Neural cell (in vitro differentiated cells): ENCODE data around the gene MAPK11. TPM values are rescaled to one million over a fixed set of nuclear protein-coding genes. Genes with fewer than 3 reads are reported as not detected.

Source experiments
- H2AFZ ChIP-seq: fragments of 200-600, 300-800 bp; sonication (generic), shearing (Covaris generic); 2 replicates; pipeline ENCODE4 v1.6.0; 2014; ENCODE audit warnings: low read depth, mild to moderate bottlenecking, antibody characterized with exemption, low read length, moderate library complexity
- H3F3A ChIP-seq: fragments of 200-600 bp; shearing (Covaris generic); 2 replicates; pipeline ENCODE4 v1.6.1; 2016; ENCODE audit warnings: mild to moderate bottlenecking, moderate library complexity, mixed read lengths, antibody characterized with exemption, low read length; ENCODE audit not compliant: insufficient read depth, poor library complexity, severe bottlenecking
- H3K27ac ChIP-seq: fragments of 200-600, 300-800 bp; sonication (generic), shearing (Covaris generic); 2 replicates; pipeline ENCODE4 v1.5.1; 2014; ENCODE audit warnings: mild to moderate bottlenecking, low read length, moderate library complexity
- H3K27me3 ChIP-seq: fragments of 300-800, 200-600 bp; sonication (generic), shearing (Covaris generic); 2 replicates; pipeline ENCODE4 v1.6.0; 2014; ENCODE audit warnings: mild to moderate bottlenecking, low read depth, low read length, moderate library complexity; ENCODE audit not compliant: insufficient read depth
- H3K36me3 ChIP-seq: fragments of 300-800, 200-600 bp; sonication (generic), shearing (Covaris generic); 2 replicates; pipeline ENCODE4 v1.5.1; 2014; ENCODE audit warnings: mild to moderate bottlenecking, antibody characterized with exemption, low read length, moderate library complexity; ENCODE audit not compliant: insufficient read depth
- H3K4me2 ChIP-seq: fragments of 300-800, 200-600 bp; sonication (generic), shearing (Covaris generic); 2 replicates; pipeline ENCODE4 v1.6.0; 2014; ENCODE audit warnings: mild to moderate bottlenecking, low read length
- H3K4me3 ChIP-seq: fragments of 300-800, 200-600 bp; sonication (generic), shearing (Covaris generic); 2 replicates; pipeline ENCODE4 v1.5.1; 2014; ENCODE audit warnings: mild to moderate bottlenecking, low read length, moderate library complexity
- H3K79me2 ChIP-seq: fragments of 200-600 bp; shearing (Covaris generic); replicated peaks from 2 replicates; pipeline ENCODE4 v1.6.0; 2014; ENCODE audit warnings: mild to moderate bottlenecking, low read length, moderate library complexity; ENCODE audit not compliant: insufficient read depth
- H3K9ac ChIP-seq: fragments of 300-800, 200-600 bp; sonication (generic), shearing (Covaris generic); 2 replicates; pipeline ENCODE4 v1.6.1; 2016; ENCODE audit warnings: mild to moderate bottlenecking, low read length, mixed read lengths
- H3K9me2 ChIP-seq: fragments of 200-600 bp; shearing (Covaris generic); 2 replicates; pipeline ENCODE4 v1.6.1; 2016; ENCODE audit warnings: mild to moderate bottlenecking, low read length, mixed read lengths; ENCODE audit not compliant: insufficient read depth
- H3K9me3 ChIP-seq: fragments of 200-600, 300-800 bp; sonication (generic), shearing (Covaris generic); 2 replicates; pipeline ENCODE4 v1.6.1; 2016; ENCODE audit warnings: mild to moderate bottlenecking, mixed run types, low read length, moderate library complexity, mixed read lengths
- H4K20me1 ChIP-seq: fragments of 200-600 bp; shearing (Covaris generic); 2 replicates; pipeline ENCODE4 v1.6.1; 2016; ENCODE audit warnings: mild to moderate bottlenecking, mixed run types; ENCODE audit not compliant: insufficient read depth
- EP300 ChIP-seq: fragments of 450-650 bp; conservative IDR thresholded peaks from 2 replicates; pipeline ENCODE4 v1.6.1; 2014; ENCODE audit warnings: antibody characterized with exemption, mild to moderate bottlenecking, moderate library complexity; ENCODE audit not compliant: poor library complexity, severe bottlenecking
- EZH2 ChIP-seq: fragments of 200-600, 300-800 bp; shearing (Covaris generic), sonication (generic); IDR thresholded peaks from 2 replicates; pipeline ENCODE4 v1.6.1; 2014; ENCODE audit warnings: antibody characterized with exemption, low read length, borderline replicate concordance, mild to moderate bottlenecking; ENCODE audit not compliant: insufficient read depth, poor library complexity, severe bottlenecking
- MXI1 ChIP-seq: fragments of 450-650 bp; conservative IDR thresholded peaks from 2 replicates; pipeline ENCODE4 v1.6.1; 2014; ENCODE audit warnings: antibody characterized with exemption, mild to moderate bottlenecking; ENCODE audit not compliant: poor library complexity, severe bottlenecking
- POLR2AphosphoS5 ChIP-seq: IDR thresholded peaks from 2 replicates; pipeline ENCODE4 v1.6.1; 2012
- RAD21 ChIP-seq: fragments of 450-650 bp; conservative IDR thresholded peaks from 2 replicates; pipeline ENCODE4 v1.6.1; 2014; ENCODE audit warnings: antibody characterized with exemption, mild to moderate bottlenecking, moderate library complexity
- SMC3 ChIP-seq: fragments of 450-650 bp; conservative IDR thresholded peaks from 2 replicates; pipeline ENCODE4 v1.6.1; 2014; ENCODE audit warnings: antibody characterized with exemption, mild to moderate bottlenecking, moderate library complexity; ENCODE audit not compliant: poor library complexity
- TAF1 ChIP-seq: IDR thresholded peaks from 2 replicates; pipeline ENCODE4 v1.6.1; 2012; ENCODE audit warnings: low read depth
- polyA plus RNA-seq: library from polyadenylated mRNA; depleted of rRNA; stranded (reverse); fragments of >200 nt; gene quantifications from 2 replicates; pipeline ENCODE4 v1.2.3, GENCODE V29; 2014
- TF ChIP-seq, protein P1 (sequence below): fragments of 450-650 bp; IDR thresholded peaks from 2 replicates; pipeline ENCODE4 v1.5.1; 2014; ENCODE audit warnings: antibody characterized with exemption, mild to moderate bottlenecking, moderate library complexity; ENCODE audit not compliant: poor library complexity, severe bottlenecking
- TF ChIP-seq, protein P2 (sequence below): IDR thresholded peaks from 2 replicates; pipeline ENCODE4 v1.6.1; 2012; ENCODE audit warnings: borderline replicate concordance

The MAPK11 gene
- polyA plus RNA-seq, 1 donor from 2014 or later: 36.3 TPM

DNA sequence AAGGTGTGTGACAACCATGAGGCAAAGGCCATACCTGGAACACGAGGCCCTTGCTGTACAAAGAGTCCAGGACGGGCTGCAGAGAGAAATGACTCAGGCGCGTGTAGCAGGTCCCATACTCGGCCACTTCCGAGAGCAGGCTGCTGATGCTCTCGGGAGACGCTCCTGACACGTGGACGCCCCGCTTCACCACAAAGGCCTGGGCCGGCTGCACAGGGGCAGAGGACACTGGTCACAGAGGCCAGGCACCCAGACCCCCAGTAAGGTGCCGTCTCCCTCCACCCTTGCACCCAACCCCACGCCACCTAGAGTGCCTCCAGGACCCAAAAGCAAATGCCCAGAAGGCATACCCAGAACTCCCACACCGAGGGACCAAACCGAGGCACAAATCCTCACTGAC lies 40.8 kb downstream of the MAPK11 start:
- TF ChIP-seq, protein P1, sequence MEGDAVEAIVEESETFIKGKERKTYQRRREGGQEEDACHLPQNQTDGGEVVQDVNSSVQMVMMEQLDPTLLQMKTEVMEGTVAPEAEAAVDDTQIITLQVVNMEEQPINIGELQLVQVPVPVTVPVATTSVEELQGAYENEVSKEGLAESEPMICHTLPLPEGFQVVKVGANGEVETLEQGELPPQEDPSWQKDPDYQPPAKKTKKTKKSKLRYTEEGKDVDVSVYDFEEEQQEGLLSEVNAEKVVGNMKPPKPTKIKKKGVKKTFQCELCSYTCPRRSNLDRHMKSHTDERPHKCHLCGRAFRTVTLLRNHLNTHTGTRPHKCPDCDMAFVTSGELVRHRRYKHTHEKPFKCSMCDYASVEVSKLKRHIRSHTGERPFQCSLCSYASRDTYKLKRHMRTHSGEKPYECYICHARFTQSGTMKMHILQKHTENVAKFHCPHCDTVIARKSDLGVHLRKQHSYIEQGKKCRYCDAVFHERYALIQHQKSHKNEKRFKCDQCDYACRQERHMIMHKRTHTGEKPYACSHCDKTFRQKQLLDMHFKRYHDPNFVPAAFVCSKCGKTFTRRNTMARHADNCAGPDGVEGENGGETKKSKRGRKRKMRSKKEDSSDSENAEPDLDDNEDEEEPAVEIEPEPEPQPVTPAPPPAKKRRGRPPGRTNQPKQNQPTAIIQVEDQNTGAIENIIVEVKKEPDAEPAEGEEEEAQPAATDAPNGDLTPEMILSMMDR: no peak
- TF ChIP-seq, protein P2, sequence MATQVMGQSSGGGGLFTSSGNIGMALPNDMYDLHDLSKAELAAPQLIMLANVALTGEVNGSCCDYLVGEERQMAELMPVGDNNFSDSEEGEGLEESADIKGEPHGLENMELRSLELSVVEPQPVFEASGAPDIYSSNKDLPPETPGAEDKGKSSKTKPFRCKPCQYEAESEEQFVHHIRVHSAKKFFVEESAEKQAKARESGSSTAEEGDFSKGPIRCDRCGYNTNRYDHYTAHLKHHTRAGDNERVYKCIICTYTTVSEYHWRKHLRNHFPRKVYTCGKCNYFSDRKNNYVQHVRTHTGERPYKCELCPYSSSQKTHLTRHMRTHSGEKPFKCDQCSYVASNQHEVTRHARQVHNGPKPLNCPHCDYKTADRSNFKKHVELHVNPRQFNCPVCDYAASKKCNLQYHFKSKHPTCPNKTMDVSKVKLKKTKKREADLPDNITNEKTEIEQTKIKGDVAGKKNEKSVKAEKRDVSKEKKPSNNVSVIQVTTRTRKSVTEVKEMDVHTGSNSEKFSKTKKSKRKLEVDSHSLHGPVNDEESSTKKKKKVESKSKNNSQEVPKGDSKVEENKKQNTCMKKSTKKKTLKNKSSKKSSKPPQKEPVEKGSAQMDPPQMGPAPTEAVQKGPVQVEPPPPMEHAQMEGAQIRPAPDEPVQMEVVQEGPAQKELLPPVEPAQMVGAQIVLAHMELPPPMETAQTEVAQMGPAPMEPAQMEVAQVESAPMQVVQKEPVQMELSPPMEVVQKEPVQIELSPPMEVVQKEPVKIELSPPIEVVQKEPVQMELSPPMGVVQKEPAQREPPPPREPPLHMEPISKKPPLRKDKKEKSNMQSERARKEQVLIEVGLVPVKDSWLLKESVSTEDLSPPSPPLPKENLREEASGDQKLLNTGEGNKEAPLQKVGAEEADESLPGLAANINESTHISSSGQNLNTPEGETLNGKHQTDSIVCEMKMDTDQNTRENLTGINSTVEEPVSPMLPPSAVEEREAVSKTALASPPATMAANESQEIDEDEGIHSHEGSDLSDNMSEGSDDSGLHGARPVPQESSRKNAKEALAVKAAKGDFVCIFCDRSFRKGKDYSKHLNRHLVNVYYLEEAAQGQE: no peak
- TF ChIP-seq POLR2AphosphoS5 (no peak), EZH2 (no peak), EP300 (no peak), MXI1 (no peak), RAD21 (no peak), SMC3 (no peak), TAF1 (no peak)
- Histone ChIP-seq H3K79me2 (no peaks in the 10 kb centered on the region), H3K9me3 (no peaks in the 10 kb centered on the region), H3K4me3 (no peak overlapping the region), H3K36me3 (no peaks in the 10 kb centered on the region), H3F3A (no peaks in the 10 kb centered on the region), H3K27me3 (no peaks in the 10 kb centered on the region), H2AFZ (no peak overlapping the region), H3K9me2 (no peaks in the 10 kb centered on the region), H3K4me2 (no peak overlapping the region), H3K9ac (no peak overlapping the region), H4K20me1 (no peaks in the 10 kb centered on the region), H3K27ac (no peak overlapping the region)

DNA sequence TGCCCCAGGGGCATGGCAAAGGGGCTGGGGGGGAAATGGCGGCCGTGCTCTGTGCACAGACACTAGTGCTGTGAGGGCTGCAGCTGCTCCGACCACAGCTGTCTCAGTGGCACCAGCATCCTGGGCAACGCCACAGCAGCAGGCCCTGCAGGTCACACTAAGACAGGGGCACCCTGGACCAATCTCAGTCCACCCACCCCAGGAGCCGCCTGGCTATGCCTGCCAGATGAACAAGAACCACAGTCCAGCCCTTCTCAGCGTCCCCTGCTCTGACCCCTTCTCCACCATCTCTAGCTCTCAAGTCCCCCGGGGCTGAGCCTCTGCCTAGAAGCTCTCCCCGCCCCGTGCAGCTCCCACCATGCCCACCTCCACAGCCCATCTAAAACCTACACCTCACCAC lies 41.8 kb downstream of the MAPK11 start:
- Histone ChIP-seq H3K27me3 (no peaks in the 10 kb centered on the region), H3K9ac (no peak overlapping the region), H2AFZ (no peak overlapping the region), H3K9me3 (no peaks in the 10 kb centered on the region), H3K27ac (no peak overlapping the region), H3F3A (no peaks in the 10 kb centered on the region), H3K36me3 (no peaks in the 10 kb centered on the region), H3K9me2 (no peaks in the 10 kb centered on the region), H4K20me1 (no peaks in the 10 kb centered on the region), H3K79me2 (no peaks in the 10 kb centered on the region), H3K4me2 (no peak overlapping the region), H3K4me3 (no peak overlapping the region)
- TF ChIP-seq EP300 (no peak), RAD21 (no peak), EZH2 (no peak), TAF1 (no peak), MXI1 (no peak), SMC3 (no peak), POLR2AphosphoS5 (no peak)
- TF ChIP-seq, protein P2: no peak
- TF ChIP-seq, protein P1: no peak
